Mesendoderm (in vitro differentiated cells): ENCODE data around the gene TCN2.
A peak's percentile ranks its signal among the peaks of the same experiment; 100 is the strongest.

Source experiments
- DNase-seq: peaks from one replicate; pipeline ENCODE4 v3.0.0; 2013
- H2AK5ac ChIP-seq: 2 replicates; pipeline ENCODE4 v1.6.1; 2013; ENCODE audit warnings: low read length, inconsistent platforms
- H2BK120ac ChIP-seq: 2 replicates; pipeline ENCODE4 v1.6.1; 2013; ENCODE audit warnings: low read depth, mild to moderate bottlenecking, low read length, moderate library complexity, mixed read lengths
- H2BK15ac ChIP-seq: replicated peaks from 2 replicates; pipeline ENCODE4 v1.6.1; 2013; ENCODE audit warnings: low read depth, mild to moderate bottlenecking, moderate library complexity
- H2BK5ac ChIP-seq: 2 replicates; pipeline ENCODE4 v1.6.1; 2013; ENCODE audit warnings: low read length, inconsistent platforms
- H3K18ac ChIP-seq: 2 replicates; pipeline ENCODE4 v1.6.1; 2013; ENCODE audit warnings: mild to moderate bottlenecking, low read length, mixed read lengths
- H3K23ac ChIP-seq: one replicate; pipeline ENCODE4 v1.6.1; 2013; ENCODE audit warnings: low read length
- H3K27ac ChIP-seq: 2 replicates; pipeline ENCODE4 v1.5.1; 2013; ENCODE audit warnings: low read depth, mild to moderate bottlenecking, inconsistent platforms, low read length, moderate library complexity
- H3K27me3 ChIP-seq: 2 replicates; pipeline ENCODE4 v1.6.1; 2013; ENCODE audit warnings: low read length, control low read depth, mild to moderate bottlenecking, inconsistent platforms; ENCODE audit not compliant: insufficient read depth, poor library complexity
- H3K36me3 ChIP-seq: 2 replicates; pipeline ENCODE4 v1.6.1; 2013; ENCODE audit warnings: low read length, inconsistent platforms; ENCODE audit not compliant: control insufficient read depth, insufficient read depth
- H3K4ac ChIP-seq: one replicate; pipeline ENCODE4 v1.6.1; 2013; ENCODE audit warnings: low read depth, mild to moderate bottlenecking, low read length, moderate library complexity
- H3K4me1 ChIP-seq: 2 replicates; pipeline ENCODE4 v1.6.1; 2013; ENCODE audit warnings: low read depth, low read length, inconsistent platforms; ENCODE audit not compliant: control insufficient read depth
- H3K4me2 ChIP-seq: 2 replicates; pipeline ENCODE4 v1.6.1; 2013; ENCODE audit warnings: low read length
- H3K4me3 ChIP-seq: 2 replicates; pipeline ENCODE4 v1.5.1; 2013; ENCODE audit warnings: mild to moderate bottlenecking, low read length
- H3K56ac ChIP-seq: one replicate; pipeline ENCODE4 v1.6.1; 2013; ENCODE audit warnings: low read length
- H3K79me1 ChIP-seq: 2 replicates; pipeline ENCODE4 v1.6.1; 2013; ENCODE audit warnings: low read length, inconsistent platforms
- H3K79me2 ChIP-seq: 2 replicates; pipeline ENCODE4 v1.6.1; 2013; ENCODE audit warnings: mild to moderate bottlenecking, low read length; ENCODE audit not compliant: control insufficient read depth, insufficient read depth
- H3K9ac ChIP-seq: 2 replicates; pipeline ENCODE4 v1.6.1; 2013; ENCODE audit warnings: low read length, inconsistent platforms
- H4K5ac ChIP-seq: one replicate; pipeline ENCODE4 v1.6.1; 2013; ENCODE audit warnings: low read length
- H4K8ac ChIP-seq: one replicate; pipeline ENCODE4 v1.6.1; 2013; ENCODE audit warnings: low read depth, mild to moderate bottlenecking, control low read depth, low read length, moderate library complexity
- WGBS: extraction: QIAGEN DNeasy Blood & Tissue Kit; methylation state at CpG from one replicate; pipeline ENCODE4 v1.1.7; 2013; ENCODE audit warnings: low lambda C conversion rate, missing lambda C conversion rate; ENCODE audit not compliant: insufficient coverage; ENCODE audit errors: extremely low coverage; 5-methylcytosine and 5-hydroxymethylcytosine counted together

Gene TCN2

DNA sequence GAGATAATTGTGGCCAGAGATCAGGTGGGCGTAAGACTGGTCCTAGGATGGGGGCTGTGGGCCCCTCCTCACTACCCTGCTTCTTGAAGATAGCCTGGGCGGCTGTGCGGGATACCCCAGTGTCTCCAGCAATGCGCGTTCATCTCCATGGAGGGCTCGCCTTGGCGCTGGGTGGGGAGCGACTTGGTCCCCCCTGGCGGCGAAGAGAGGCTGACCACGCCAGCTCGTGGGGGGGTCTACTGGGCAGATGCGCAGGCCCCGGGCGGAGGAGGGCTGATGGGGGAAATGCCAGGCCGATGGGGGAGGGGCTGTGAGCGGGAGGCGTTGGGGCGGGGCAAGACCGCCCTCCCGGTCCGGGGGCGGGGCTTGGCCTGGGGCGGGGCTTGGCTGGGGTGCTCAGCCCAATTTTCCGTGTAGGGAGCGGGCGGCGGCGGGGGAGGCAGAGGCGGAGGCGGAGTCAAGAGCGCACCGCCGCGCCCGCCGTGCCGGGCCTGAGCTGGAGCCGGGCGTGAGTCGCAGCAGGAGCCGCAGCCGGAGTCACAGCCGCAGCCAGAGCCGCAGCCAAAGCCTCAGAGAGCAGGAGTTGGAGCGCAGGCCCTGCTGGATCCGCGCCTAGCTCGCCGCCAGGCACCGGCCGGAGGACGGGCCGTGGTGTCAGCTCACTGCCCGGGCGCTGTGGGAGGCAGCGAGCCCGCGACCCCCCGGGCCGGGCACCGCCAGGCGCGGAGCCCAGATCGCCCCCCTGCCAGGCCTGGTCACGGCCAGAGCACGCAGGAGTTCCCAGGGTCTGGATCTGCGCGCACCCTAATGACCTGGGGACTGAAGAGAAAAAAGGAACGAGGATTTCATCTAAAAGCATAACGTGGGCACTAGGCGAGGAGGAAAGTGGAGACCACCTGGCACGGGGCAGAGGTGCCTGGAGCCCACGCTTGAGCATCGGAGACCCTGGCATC lies 28.6 kb downstream of the TCN2 start, which contains the start of gene SLC35E4:
Gene SLC35E4, plus strand, starts transcription at position 509 of the 953 bp plus-strand sequence. CDS start 670 bp downstream, outside the sequence.
- Histone ChIP-seq H3K79me2 (no peaks in the 10 kb centered on the region), H3K4me2 (peak within 1 kb of the TSS; percentile 66), H3K4ac (no peak within 1 kb of the TSS), H3K23ac (no peak within 1 kb of the TSS), H3K79me1 (no peaks in the 10 kb centered on the region), H4K8ac (no peak within 1 kb of the TSS), H4K5ac (no peak within 1 kb of the TSS), H2BK15ac (no peak within 1 kb of the TSS), H2BK120ac (no peak within 1 kb of the TSS), H3K56ac (peak within 1 kb of the TSS; percentile 89), H2BK5ac (no peak within 1 kb of the TSS), H3K36me3 (no peaks in the 10 kb centered on the region), H3K27me3 (no peaks in the 10 kb centered on the region), H3K18ac (peak within 1 kb of the TSS; percentile 30), H3K9ac (peak within 1 kb of the TSS; percentile 81), H3K27ac (no peak within 1 kb of the TSS), H2AK5ac (no peak within 1 kb of the TSS), H3K4me1 (no peaks in the 10 kb centered on the region), H3K4me3 (peak within 1 kb of the TSS; percentile 24)
- WGBS, result no CpG with 5 or more reads among the region's 75 CpGs
- DNase-seq, result peak; percentile 90

DNA sequence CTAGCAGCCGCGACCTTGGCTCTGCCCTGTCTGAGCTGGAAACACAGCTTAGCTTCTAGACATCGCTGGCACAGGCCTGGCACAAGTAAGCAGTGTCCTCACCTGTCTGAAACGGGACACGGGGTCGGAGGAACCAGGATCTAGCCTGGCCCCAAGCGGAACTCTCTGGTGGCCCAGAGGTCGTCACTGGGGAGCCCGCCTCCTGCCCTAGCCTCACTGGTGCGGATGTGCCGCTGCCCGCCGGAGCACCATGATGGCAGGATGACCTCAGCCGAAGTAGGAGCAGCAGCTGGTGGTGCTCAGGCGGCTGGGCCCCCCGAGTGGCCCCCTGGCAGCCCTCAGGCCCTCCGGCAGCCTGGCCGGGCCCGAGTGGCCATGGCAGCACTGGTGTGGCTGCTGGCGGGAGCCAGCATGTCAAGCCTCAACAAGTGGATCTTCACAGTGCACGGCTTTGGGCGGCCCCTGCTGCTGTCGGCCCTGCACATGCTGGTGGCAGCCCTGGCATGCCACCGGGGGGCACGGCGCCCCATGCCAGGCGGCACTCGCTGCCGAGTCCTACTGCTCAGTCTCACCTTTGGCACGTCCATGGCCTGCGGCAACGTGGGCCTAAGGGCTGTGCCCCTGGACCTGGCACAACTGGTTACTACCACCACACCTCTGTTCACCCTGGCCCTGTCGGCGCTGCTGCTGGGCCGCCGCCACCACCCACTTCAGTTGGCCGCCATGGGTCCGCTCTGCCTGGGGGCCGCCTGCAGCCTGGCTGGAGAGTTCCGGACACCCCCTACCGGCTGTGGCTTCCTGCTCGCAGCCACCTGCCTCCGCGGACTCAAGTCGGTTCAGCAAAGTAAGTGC lies 29.5 kb downstream of the TCN2 start:
- H2BK5ac ChIP-seq, result no peak overlapping the region
- H3K23ac ChIP-seq, result no peak overlapping the region
- no peak overlapping the region for H3K18ac ChIP-seq
- no peaks in the 10 kb centered on the region for H3K36me3 ChIP-seq
- no peaks in the 10 kb centered on the region for H3K79me2 ChIP-seq
- H3K56ac ChIP-seq, result peak overlapping the region; percentile 89
- H4K5ac ChIP-seq, result no peak overlapping the region
- no peak overlapping the region for H2BK15ac ChIP-seq
- no peak for DNase-seq
- H3K4me3 ChIP-seq, result no peak overlapping the region
- no peaks in the 10 kb centered on the region for H3K4me1 ChIP-seq
- H3K79me1 ChIP-seq, result no peaks in the 10 kb centered on the region
- no peak overlapping the region for H3K27ac ChIP-seq
- H3K4me2 ChIP-seq, result peak overlapping the region; percentile 63
- no peak overlapping the region for H3K4ac ChIP-seq
- WGBS, result no CpG with 5 or more reads among the region's 45 CpGs
- H4K8ac ChIP-seq, result no peak overlapping the region
- no peak overlapping the region for H2BK120ac ChIP-seq
- H3K27me3 ChIP-seq, result no peaks in the 10 kb centered on the region
- peak overlapping the region; percentile 81 for H3K9ac ChIP-seq
- no peak overlapping the region for H2AK5ac ChIP-seq

DNA sequence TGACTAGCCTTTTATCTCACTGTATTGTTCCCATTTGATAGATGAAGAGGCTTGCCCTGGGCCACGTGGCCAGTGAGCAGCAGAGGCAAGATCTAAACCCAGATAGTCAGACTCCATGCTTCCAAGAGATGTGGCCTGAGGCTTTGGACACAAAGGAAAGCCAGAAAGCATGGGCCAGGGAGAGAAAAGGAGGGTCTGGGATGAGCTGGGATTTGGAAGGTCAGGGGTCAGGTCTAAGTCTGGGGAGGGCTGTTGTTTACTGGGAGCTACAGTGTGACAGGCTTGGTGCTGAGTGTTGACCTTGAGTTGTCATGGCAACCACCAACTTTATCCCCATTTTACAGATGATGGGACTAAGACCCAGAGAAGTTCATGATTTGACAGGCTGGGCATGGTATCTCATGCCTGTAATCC lies 30.7 kb downstream of the TCN2 start:
- Histone ChIP-seq H4K5ac (no peak overlapping the region), H3K79me1 (no peaks in the 10 kb centered on the region), H3K56ac (no peak overlapping the region), H2BK120ac (no peak overlapping the region), H3K27me3 (no peaks in the 10 kb centered on the region), H3K23ac (no peak overlapping the region), H2BK5ac (no peak overlapping the region), H4K8ac (no peak overlapping the region), H3K36me3 (no peaks in the 10 kb centered on the region), H2BK15ac (no peak overlapping the region), H3K4me1 (no peaks in the 10 kb centered on the region), H3K18ac (no peak overlapping the region), H3K27ac (no peak overlapping the region), H3K9ac (no peak overlapping the region), H3K4me2 (no peak overlapping the region), H3K4ac (no peak overlapping the region), H3K4me3 (no peak overlapping the region), H3K79me2 (no peaks in the 10 kb centered on the region), H2AK5ac (no peak overlapping the region)
- DNase-seq, result peak; percentile 60
- no CpG with 5 or more reads among the region's 1 CpG for WGBS

DNA sequence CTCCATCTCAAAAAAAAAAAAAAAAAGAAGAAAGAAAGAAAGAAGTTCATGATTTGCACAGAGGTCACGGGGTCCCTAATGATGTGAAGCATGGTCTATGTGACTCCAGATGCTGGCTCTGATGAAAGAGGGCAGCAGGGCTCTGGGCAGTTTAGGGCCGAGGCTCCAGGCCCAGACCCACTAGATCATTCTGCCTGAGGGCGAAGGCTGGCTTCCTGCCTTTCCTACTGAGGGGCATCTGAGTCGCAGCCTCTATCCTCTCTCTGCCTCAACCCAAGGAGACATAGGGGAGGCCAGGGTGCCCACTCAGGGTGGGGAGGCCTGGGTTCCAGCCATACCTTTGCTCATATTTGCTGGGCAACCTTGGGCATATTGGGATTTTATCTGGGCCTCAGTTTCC lies 33.4 kb downstream of the TCN2 start:
- H2BK120ac ChIP-seq, result no peak overlapping the region
- no peak overlapping the region for H4K5ac ChIP-seq
- no peak overlapping the region for H3K56ac ChIP-seq
- no peak overlapping the region for H3K27ac ChIP-seq
- no peaks in the 10 kb centered on the region for H3K79me2 ChIP-seq
- H3K4ac ChIP-seq, result no peak overlapping the region
- H2AK5ac ChIP-seq, result no peak overlapping the region
- no peaks in the 10 kb centered on the region for H3K4me1 ChIP-seq
- no peak overlapping the region for H2BK15ac ChIP-seq
- no peak overlapping the region for H4K8ac ChIP-seq
- H3K18ac ChIP-seq, result no peak overlapping the region
- no peak overlapping the region for H2BK5ac ChIP-seq
- H3K4me2 ChIP-seq, result no peak overlapping the region
- no peaks in the 10 kb centered on the region for H3K36me3 ChIP-seq
- H3K23ac ChIP-seq, result no peak overlapping the region
- no CpG with 5 or more reads among the region's 4 CpGs for WGBS
- no peak overlapping the region for H3K9ac ChIP-seq
- no peak for DNase-seq
- H3K27me3 ChIP-seq, result no peaks in the 10 kb centered on the region
- no peaks in the 10 kb centered on the region for H3K79me1 ChIP-seq
- no peak overlapping the region for H3K4me3 ChIP-seq

DNA sequence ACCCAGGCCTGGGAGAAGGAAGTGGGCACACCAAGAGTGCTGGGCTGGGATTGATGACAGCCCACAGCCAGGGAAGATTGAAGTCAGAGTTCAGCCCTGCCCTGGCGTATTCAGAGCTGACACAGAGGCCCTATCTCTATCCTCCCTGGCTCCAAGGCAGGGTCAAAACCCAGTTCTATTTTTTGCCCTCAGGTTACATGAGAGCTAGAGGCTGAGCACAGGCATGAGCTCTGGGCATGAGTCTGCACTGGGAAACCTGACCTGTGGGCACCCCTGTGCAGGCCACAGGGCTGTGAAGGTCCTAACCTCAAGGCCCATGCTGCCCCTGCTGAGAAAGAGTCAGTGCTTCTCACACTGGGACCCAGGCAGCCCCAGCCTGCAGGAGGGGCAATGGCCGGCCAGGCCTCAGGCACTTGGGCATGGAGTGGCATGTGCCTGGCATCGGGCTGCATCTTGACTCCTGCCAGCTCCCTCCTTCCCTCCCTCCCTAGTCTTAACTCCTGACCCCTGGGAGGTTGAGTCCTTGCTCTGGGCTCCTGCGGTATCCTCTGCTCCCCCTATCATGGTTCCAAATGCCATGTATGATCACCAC lies 34.0 kb downstream of the TCN2 start:
- WGBS, result no CpG with 5 or more reads among the region's 4 CpGs
- Histone ChIP-seq H3K4me2 (no peak overlapping the region), H2AK5ac (no peak overlapping the region), H3K79me2 (no peaks in the 10 kb centered on the region), H4K8ac (no peak overlapping the region), H2BK15ac (no peak overlapping the region), H3K4ac (no peak overlapping the region), H3K18ac (no peak overlapping the region), H3K23ac (no peak overlapping the region), H3K79me1 (no peaks in the 10 kb centered on the region), H2BK5ac (no peak overlapping the region), H2BK120ac (no peak overlapping the region), H3K27ac (no peak overlapping the region), H3K56ac (no peak overlapping the region), H3K27me3 (no peaks in the 10 kb centered on the region), H3K9ac (no peak overlapping the region), H3K4me1 (no peaks in the 10 kb centered on the region), H3K36me3 (no peaks in the 10 kb centered on the region), H3K4me3 (no peak overlapping the region), H4K5ac (no peak overlapping the region)
- no peak for DNase-seq
